Keratinocyte (primary cell): ENCODE data around the gene SESN3. TPM values are rescaled to one million over a fixed set of nuclear protein-coding genes. Genes with fewer than 3 reads are reported as not detected.

Experiments
- DNase-seq: peaks from one replicate; pipeline ENCODE4 v3.0.0-alpha.2; 2011; ENCODE audit warnings: low read depth, missing footprints, low spot score
- FAIRE-seq: peaks from 2 replicates; lab custom pipeline; 2011; peaks lifted over from hg19 to GRCh38; lab: Jason Lieb, UNC
- H2AFZ ChIP-seq: 2 replicates; pipeline ENCODE4 v1.6.0; 2012; ENCODE audit warnings: low read length, control low read depth, inconsistent platforms; ENCODE audit not compliant: control insufficient read depth
- H3K27ac ChIP-seq: 2 replicates; pipeline ENCODE4 v1.5.1; 2011; ENCODE audit warnings: low read length; ENCODE audit not compliant: control insufficient read depth, insufficient read depth
- H3K27me3 ChIP-seq: 3 replicates; pipeline ENCODE4 v1.6.0; 2011; ENCODE audit warnings: low read length; ENCODE audit not compliant: control insufficient read depth, insufficient read depth; ENCODE audit errors: extremely low read depth
- H3K36me3 ChIP-seq, 2 experiments: 2 replicates in 1 of 2; 3 replicates in 1 of 2; pipeline ENCODE4 v1.5.1; 2011; ENCODE audit warnings: low read length in 2 of 2, mild to moderate bottlenecking in 1 of 2; ENCODE audit not compliant: control insufficient read depth in 2 of 2, insufficient read depth in 2 of 2; ENCODE audit errors: extremely low read depth in 1 of 2
- H3K4me1 ChIP-seq: 3 replicates; pipeline ENCODE4 v1.5.1; 2011; ENCODE audit warnings: low read length; ENCODE audit not compliant: control insufficient read depth, insufficient read depth; ENCODE audit errors: extremely low read depth
- H3K4me2 ChIP-seq: 3 replicates; pipeline ENCODE4 v1.6.0; 2011; ENCODE audit warnings: low read depth, low read length; ENCODE audit not compliant: control insufficient read depth, insufficient read depth; ENCODE audit errors: extremely low read depth
- H3K4me3 ChIP-seq, 3 experiments: fragments of 200-600 bp in 1 of 3; sonication (generic) in 1 of 3; 2 replicates in 2 of 3; 3 replicates in 1 of 3; pipeline ENCODE4 v1.5.1; 2011 to 2016; ENCODE audit warnings: low read length in 3 of 3, mild to moderate bottlenecking in 3 of 3, control low read depth in 2 of 3, inconsistent platforms in 1 of 3, low read depth in 1 of 3, mixed read lengths in 1 of 3, mixed run types in 1 of 3, moderate library complexity in 1 of 3; ENCODE audit not compliant: control insufficient read depth in 2 of 3, insufficient read depth in 2 of 3; ENCODE audit errors: extremely low read depth in 1 of 3
- H3K79me2 ChIP-seq: 2 replicates; pipeline ENCODE4 v1.6.0; 2012; ENCODE audit warnings: low read length; ENCODE audit not compliant: control insufficient read depth, insufficient read depth
- H3K9ac ChIP-seq: 3 replicates; pipeline ENCODE4 v1.6.0; 2011; ENCODE audit warnings: low read length; ENCODE audit not compliant: control insufficient read depth, insufficient read depth; ENCODE audit errors: extremely low read depth
- H3K9me1 ChIP-seq: 3 replicates; pipeline ENCODE4 v1.6.0; 2011; ENCODE audit warnings: low read length; ENCODE audit not compliant: control insufficient read depth, insufficient read depth; ENCODE audit errors: extremely low read depth
- H3K9me3 ChIP-seq: 2 replicates; pipeline ENCODE4 v1.5.1; 2012; ENCODE audit warnings: low read depth, low read length; ENCODE audit not compliant: control insufficient read depth
- H4K20me1 ChIP-seq: 3 replicates; pipeline ENCODE4 v1.6.0; 2011; ENCODE audit warnings: low read length; ENCODE audit not compliant: control insufficient read depth, insufficient read depth; ENCODE audit errors: extremely low read depth
- CTCF ChIP-seq, 3 experiments: IDR thresholded peaks in 1 of 3; conservative IDR thresholded peaks in 1 of 3; optimal IDR thresholded peaks in 1 of 3; 2 replicates in 2 of 3; 3 replicates in 1 of 3; pipeline versions ENCODE3 to v1.5.1; 2011; ENCODE audit warnings: low read length in 3 of 3, mild to moderate bottlenecking in 3 of 3, moderate library complexity in 2 of 3, control low read depth in 1 of 3, inconsistent platforms in 1 of 3; ENCODE audit not compliant: insufficient read depth in 2 of 3; ENCODE audit errors: extremely low read depth in 1 of 3
- EZH2 ChIP-seq: IDR thresholded peaks from one replicate; pipeline ENCODE4 v1.6.1; 2012; ENCODE audit warnings: inconsistent platforms, mild to moderate bottlenecking, low read length, moderate library complexity
- dilution Hi-C: fragments of 300-500 bp; cut with MboI; formaldehyde crosslinking; loops from one replicate; pipeline ENCODE4 v1.7.0; 2020; ENCODE audit warnings: low sequenced_read_pairs; ENCODE audit not compliant: extremely low pct_ligation_motif_present
- polyA plus RNA-seq, 5 experiments: library from polyadenylated mRNA; depleted of rRNA in 3 of 5; stranded (reverse) in 3 of 5; stranded (forward) in 1 of 5; unstranded in 1 of 5; fragments of >200 nt; gene quantifications; 1 replicate in 1 of 5; 2 replicates in 3 of 5; 3 replicates in 1 of 5; pipeline versions ENCODE4 v1.2.1 to v1.2.3, GENCODE V29; 2011 to 2012; ENCODE audit warnings: missing spikeins in 2 of 5, low read depth in 1 of 5, low replicate concordance in 1 of 5

SESN3 gene
- polyA plus RNA-seq, 1 donor (not counting 4 experiments of a cell fraction or from before 2014, with no cell fraction given), result 35.2 TPM

- dilution Hi-C loops, result no loop called here
- no peaks in the 10 kb centered on the region for H3K27me3 ChIP-seq
- no peaks in the 10 kb centered on the region for H3K36me3 ChIP-seq
- H4K20me1 ChIP-seq, result no peaks in the 10 kb centered on the region
- no peak overlapping the region for H3K9ac ChIP-seq
- no peak for TF ChIP-seq CTCF (optimal IDR thresholded peaks at IDR 0.05 in 1 of 3, IDR thresholded peaks at IDR 0.05 in 1 of 3, conservative IDR thresholded peaks at IDR 0.05 in 1 of 3; ENCODE audit: extremely low read depth in 1 of 3, insufficient read depth in 2 of 3, low read length in 3 of 3)
- TF ChIP-seq EZH2, result no peak
- H3K4me1 ChIP-seq, result peaks cover 13% of the 10 kb centered on the region
- peak overlapping the region in 1 of 3 experiments; percentile 12 for H3K4me3 ChIP-seq
- H3K79me2 ChIP-seq, result no peaks in the 10 kb centered on the region
- H3K4me2 ChIP-seq, result peak overlapping the region; percentile 52
- no peaks in the 10 kb centered on the region for H3K9me1 ChIP-seq
- DNase-seq (no peak), FAIRE-seq (peak; percentile 57)
- peak overlapping the region; percentile 77 for H2AFZ ChIP-seq
- no peaks in the 10 kb centered on the region for H3K9me3 ChIP-seq
- peak overlapping the region; percentile 15 for H3K27ac ChIP-seq
These were observed 49.2 kb upstream of the SESN3 start for GRCh38 chr11:95279921-95280868.

GRCh38 chr11:95277868-95278267 lies 46.9 kb upstream of the SESN3 start:
- no peak overlapping the region for H3K9ac ChIP-seq
- H3K4me2 ChIP-seq, result no peak overlapping the region
- FAIRE-seq, result peak; percentile 61
- no peaks in the 10 kb centered on the region for H3K9me1 ChIP-seq
- H3K4me3 ChIP-seq, result no peak overlapping the region
- no peak overlapping the region for H3K27ac ChIP-seq
- no peaks in the 10 kb centered on the region for H3K36me3 ChIP-seq
- H3K4me1 ChIP-seq, result peaks cover 13% of the 10 kb centered on the region
- dilution Hi-C loops, result no loop called here
- no peak overlapping the region for H2AFZ ChIP-seq
- no peak for TF ChIP-seq CTCF (optimal IDR thresholded peaks at IDR 0.05 in 1 of 3, IDR thresholded peaks at IDR 0.05 in 1 of 3, conservative IDR thresholded peaks at IDR 0.05 in 1 of 3; ENCODE audit: extremely low read depth in 1 of 3, insufficient read depth in 2 of 3, low read length in 3 of 3)
- no peak for TF ChIP-seq EZH2
- no peak for DNase-seq
- H3K79me2 ChIP-seq, result no peaks in the 10 kb centered on the region
- no peaks in the 10 kb centered on the region for H4K20me1 ChIP-seq
- no peaks in the 10 kb centered on the region for H3K27me3 ChIP-seq
- no peaks in the 10 kb centered on the region for H3K9me3 ChIP-seq
